CD4-positive, alpha-beta T cell treated with Interleukin-4 for 1 hour (primary cell): ENCODE data around the gene CLTRN.
"Not testable (repeated sequence)": the region's sequence is repeated elsewhere in the genome, so short reads cannot be mapped to it uniquely, and the experiment has no call there.

Source experiments
- DNase-seq, 2 donors: peaks; one replicate each; pipeline ENCODE4 v3.0.0-alpha.2; 2020 to 2022

Gene CLTRN, protein sequence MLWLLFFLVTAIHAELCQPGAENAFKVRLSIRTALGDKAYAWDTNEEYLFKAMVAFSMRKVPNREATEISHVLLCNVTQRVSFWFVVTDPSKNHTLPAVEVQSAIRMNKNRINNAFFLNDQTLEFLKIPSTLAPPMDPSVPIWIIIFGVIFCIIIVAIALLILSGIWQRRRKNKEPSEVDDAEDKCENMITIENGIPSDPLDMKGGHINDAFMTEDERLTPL

DNA sequence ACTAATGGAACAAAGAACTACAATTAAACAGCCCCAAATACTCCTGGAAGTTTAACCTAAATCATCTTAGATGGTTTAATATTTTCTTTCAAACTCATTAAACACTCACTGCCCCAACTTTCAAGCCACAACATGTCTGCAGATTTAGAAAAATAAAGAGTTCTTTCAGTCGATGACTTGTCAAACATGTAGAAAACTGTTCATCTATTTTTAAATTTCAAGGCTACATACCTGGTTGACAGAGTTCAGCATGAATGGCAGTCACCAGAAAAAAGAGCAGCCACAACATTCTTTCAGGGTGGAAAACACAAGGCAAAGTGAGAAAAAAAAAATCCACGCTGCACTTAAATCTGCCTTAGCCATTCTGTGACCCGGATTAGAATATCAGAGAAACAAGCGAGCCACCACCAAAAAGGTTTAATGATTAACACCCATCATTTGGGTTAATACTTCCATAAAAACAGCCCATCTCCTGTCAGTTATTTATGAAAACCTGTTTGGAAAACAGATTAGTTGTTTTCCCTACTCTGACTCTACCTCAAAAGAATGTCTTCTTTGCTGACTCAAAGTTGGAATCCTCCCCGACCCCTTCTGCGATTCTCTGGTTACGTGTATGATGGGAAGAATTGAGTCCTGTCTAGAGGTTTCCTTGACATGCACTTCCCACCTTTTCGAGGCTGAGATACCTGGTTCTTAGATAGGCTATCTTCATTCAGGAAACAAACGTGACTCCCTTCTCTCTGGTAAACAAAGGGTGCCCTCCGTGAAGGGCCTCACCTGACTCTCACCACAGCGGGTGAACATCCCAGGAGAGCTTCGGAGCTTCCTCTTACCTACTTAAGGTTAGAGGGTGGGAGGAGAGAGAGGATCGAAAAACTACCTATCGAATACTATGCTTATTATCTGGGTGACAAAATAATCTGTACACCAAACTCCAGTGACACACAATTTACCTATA is at the start of gene CLTRN:
CLTRN (minus strand) TSS at position 319 of the 958 bp plus-strand sequence; CDS start at position 289, 30 bp downstream.
- DNase-seq, result no peak

DNA sequence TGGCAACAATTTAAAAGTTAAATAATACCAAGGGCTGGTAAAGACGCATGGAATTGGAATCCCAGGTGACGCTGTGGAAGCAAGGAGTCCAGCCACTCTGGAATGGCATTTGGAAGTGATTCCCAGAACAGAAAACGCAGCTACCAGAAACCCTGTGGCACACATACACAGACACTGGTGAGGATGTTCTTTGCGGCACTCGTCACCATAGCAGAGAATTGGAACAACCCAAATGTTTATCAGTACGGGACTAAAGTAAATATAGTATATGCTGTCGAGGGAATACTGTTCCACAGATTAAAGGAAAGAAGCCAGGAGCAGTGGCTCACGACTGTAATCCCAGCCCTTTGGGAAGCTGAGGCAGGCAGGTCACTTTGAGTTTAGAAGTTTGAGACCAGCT is 39.7 kb upstream of the CLTRN start:
- DNase-seq, result not testable (repeated sequence)

DNA sequence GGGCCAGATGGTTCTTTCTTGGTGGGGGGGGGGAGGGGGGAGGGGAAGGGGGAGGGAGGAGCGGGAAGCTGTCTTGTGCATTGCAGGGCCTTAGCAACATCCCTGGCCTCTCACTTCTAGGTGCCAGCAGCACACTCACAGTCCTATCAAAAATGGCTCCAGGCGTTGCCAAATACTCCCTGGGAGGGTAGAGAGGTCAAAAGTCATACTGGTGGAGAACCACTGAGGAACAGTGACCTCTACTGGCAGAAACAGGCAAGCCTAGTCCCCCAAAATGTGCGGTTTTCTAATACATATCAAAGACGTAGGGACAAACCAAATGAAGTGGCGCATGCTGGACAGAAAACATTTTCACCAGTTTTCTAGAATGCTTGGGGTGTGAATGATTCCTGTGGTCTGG is 39.2 kb upstream of the CLTRN start:
- DNase-seq, result not testable (repeated sequence)

DNA sequence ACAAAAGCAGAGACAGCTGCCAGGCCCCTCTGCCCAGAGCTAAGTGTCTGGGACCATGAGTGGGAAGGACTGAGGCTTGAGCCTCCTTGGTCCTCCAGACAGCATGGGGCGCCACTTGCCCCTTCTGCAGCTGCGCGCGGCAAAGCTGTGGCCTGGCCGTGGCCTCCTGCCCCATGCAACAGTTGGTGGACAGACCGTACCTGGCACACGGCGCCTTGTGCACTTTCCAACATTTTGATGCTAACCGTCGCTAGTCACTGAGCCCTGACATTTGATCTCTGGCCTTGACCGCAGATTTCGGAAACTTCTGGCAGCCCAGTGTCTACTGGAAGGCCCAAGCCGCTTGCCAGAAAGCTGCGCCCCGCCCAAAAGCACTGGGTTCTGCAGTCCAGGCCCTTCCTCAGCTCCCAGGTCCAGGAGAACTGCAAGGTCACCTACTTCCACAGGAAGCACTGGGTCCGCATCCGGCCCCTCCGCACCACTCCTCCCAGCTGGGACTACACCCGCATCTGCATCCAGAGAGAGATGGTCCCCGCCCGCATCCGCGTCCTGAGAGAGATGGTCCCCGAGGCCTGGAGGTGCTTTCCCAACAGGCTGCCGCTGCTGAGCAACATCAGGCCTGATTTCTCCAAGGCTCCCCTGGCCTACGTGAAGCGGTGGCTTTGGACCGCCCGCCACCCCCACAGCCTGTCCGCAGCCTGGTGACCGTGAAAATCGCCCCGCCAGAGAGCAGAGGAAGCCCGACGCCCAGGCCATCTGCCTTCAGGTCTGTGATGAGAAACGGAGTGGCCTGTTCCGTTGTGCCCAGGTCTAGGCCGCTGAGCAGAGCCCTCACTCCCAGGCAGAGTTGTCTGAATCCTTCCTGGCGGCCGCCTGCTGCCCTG is 38.1 kb upstream of the CLTRN start:
- DNase-seq, result no peak

DNA sequence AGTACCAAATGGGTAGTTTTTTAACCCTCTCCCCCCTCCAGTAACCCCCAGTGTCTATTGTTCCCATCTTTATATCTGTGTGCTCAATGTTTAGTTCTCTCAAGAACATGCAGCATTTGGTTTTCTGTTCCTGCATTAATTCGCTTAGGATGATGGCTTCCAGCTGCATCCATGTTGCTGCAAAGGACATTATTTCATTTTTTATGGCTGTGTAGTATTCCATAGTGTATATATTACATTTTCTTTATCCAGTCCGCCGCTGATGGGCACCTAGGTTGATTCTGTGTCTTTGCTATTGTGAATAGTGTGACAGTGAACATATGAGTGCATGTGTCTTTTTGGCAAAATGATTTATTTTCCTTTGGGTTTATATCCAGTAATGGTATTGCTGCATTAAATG is 31.9 kb upstream of the CLTRN start:
- DNase-seq, result no peak

DNA sequence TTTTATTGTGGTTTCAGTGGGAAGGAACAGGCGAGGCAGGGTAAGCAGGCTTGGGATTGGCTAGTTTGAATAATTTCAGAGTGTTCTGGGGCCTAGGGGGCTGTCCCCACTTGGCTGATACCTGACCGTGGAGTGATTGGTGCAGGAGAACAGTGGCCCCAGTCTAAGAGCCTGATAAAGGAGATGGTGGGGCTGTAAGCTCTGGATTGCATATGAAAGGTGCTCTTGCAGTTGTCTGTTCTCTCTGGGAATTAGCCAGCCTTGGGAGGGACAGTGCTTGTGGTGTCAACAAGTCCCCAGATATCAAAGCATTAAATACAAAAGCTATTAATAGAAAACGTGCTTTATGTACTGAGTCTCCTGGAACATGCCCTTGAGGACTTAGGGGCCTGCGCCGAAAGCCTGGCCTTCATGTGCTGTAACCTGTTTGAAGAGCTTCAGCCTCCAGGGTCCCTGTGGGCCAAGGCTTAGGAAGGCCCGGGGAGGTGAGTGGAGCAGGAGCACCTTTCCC is 30.4 kb upstream of the CLTRN start:
- DNase-seq, result no peak

DNA sequence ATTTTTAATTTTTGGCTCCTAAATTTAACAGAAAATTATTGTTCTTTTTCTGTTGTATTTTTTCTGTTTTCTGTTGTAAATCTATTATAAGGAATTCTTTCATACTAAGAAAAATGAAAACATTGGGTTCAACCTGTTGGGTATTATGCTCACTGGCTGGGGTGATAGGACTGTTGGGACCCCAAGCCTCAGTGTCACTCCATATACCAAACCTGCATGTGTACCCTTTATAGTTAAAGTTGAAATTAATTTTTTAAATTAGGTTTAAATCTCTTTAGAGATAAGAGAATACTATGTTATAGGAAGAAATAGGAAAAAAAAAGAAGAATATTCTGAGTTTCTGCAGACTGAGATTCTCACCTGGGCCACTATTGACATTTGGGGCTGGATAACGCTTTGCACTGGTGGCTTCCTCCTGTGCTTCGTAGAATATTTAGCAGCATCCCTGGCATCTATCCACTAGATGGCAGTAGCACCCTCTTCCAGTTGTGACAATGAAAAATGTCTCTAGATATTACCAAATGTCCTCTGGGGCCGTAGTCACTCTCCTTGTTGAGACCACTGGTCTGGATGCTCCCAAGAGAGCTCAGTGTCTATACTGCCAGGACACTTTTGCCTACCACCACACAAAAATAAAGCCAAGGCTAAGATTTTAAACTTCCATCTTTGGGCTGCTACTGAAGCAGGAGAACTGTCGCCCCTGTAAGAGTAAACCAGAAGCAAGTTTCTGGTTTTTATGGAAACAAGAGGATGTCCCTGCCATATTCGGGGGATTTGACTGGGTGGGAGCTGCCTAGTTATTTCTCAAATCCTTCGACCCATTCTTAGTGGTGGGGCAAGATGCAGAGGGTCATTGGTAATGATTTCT is 22.4 kb upstream of the CLTRN start:
- peak; percentile 76 to 78 for DNase-seq

DNA sequence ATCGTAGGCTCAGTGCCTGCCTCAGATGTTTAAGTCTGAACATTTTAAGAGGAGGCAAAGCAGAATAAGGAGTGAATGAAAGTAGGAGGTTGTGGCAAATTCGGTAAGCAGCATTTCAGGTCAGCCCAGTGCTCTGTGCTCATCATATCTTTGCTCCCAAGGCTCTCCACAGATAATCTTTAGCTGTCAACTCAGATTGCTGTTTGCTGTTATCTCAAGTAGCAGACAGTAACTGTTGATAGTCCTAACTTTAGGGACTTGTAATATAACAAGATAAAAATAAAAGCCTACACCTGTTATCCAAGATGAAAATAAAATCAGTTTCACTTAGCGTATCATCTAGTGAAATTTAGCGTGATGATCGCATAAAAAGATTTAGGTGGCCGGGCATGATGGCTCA is 18.6 kb upstream of the CLTRN start:
- no peak for DNase-seq

DNA sequence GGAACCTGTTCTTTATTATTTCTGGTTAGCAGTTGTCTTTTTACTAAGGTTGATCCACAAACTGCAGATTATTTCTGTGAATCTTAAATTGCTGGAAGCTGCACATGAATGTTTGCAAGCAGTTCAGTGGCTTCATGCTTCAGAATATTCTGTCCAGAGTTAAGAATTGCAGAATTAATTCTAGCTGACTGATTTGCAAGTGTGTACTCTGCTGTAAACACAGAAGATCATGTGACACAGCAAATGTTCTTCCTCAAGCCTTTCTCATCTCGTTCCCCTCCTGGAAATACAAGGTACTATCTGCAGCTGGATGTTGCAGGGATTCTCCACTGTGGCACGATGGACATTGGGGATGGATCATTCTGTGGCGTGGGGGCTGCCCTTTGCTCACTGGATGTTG is 16.8 kb upstream of the CLTRN start:
- DNase-seq, result no peak

DNA sequence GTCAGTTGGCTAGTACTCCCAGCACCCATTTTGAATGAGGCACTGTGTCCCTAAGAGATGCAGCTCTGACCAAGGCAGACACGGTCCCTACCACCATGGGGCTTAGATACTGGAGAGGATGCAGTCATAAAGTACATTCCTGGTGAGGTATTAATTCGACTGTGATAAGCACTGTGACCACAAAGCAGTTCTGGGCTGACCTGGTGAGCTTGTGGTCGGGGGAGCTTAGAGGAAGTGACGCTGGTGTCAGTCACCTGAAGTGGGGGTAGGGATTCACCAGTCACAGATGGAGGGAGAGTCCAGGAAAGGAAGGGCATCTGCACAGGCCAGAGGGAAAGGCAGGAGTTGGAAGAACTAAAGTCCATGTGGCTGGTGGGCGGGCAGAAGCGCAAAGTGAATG is 15.8 kb upstream of the CLTRN start:
- DNase-seq, result peak in 1 of 2 donors; percentile 18

DNA sequence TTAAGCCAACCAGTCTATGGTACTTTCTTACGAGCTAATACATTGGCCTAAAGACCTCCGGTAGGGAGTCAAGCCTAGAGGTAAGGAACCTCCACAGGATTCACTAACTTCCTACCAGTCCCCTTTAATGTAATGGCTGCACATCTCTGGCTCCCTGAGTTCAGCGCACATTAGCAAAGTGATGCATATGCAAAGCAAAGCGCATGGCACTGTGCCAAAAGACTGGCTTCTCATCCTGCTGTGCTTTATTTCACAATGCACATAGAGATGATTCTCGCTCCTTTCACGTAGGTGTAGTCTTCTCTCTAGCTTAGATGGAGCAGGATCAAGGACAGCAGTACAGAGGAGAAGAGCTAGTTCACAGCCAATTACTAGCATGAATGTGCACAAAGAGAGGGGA is 14.6 kb upstream of the CLTRN start:
- peak in 1 of 2 donors; percentile 19 for DNase-seq

DNA sequence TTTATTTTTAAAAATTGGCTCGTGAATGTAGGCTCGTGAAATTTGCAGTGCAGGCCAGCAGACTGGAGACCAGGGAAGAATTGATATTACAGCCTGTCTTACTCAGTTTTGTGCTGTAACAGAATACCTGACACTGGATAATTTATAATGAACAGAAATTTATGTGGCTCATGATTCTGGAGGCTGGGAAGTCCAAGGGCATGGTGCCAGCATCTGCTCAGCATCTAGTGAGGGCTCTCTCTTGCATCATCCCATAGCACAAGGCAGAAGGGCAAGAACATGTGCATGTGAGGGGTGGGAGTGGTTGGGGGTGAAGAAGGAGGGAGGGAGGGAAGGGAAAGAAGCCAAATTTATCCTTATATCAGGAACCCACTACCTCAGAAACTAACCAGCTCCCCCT is 13.7 kb upstream of the CLTRN start:
- no peak for DNase-seq

DNA sequence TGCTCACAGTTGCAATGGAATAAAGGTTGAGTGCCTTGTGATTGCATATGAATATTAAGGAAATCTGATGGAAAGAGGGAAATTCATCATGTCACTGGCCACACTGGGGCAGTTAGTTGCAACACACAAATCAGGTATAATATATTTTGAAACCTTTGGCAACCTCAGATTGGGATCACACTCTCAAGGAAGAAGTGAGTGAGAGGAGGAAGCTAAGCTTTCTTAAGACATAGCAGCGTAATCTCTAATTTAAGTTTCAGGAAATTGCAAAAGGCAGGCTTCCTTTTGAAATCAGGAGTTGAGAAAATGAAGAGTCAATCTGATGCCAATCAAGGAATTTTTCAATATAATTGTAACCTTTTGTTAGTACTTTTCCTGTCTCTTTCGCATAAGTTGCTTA is 12.3 kb upstream of the CLTRN start:
- DNase-seq, result no peak

DNA sequence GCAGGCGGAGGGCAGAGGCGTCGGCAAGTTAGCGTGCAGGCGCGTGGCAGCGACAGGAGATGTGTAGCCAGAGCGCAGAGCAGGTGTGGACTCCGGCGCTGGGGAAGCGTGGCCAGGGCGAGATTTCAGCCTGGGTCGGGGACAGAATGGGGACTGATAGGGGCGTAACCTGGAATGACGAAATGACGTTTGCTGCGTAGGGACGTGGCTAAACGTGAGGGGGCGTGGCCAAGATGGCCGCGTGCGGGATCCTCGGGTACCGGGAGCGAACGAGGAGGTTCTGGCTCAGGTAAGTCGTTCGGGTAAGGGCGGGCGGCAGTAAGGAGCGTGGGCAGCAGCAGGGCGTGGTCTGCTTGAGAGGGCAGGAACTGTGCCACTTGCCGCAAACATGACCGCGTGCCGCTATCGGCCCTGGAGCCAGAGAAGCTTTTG is 10.9 kb upstream of the CLTRN start:
- DNase-seq, result peak; percentile 88 to 91

DNA sequence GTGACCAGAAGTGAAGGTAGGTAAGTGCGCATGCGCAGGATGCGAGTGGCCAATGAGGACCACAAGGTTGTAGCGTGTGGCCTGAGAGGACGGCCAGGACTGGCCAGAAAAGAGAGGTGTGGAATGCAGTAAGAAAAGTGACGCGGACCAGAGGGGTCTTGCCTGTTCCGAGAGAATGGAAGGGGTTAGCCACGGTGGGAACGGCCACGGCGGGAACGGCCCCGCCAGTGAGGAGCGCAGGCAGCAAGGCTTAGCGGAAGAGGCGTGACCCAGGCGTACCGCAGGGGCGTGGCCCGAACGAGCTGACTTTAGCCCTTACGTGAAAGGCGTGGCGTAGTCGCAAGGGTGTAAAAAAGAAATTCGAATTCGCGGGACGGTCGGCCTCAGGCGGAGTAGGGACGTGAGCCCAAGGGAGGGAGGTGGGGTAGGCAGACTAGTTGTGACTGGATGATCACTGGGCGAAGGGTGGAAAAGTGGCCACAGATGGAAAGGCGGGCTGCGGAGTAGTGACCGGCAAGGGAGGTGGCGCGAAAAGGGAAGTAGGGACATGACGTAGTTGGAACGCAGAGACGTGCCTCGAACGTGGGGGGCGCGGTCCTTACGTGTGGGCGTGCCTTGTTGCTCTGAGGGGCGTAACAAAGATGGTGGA is 10.4 kb upstream of the CLTRN start:
- DNase-seq, result peak; percentile 91 to 94

DNA sequence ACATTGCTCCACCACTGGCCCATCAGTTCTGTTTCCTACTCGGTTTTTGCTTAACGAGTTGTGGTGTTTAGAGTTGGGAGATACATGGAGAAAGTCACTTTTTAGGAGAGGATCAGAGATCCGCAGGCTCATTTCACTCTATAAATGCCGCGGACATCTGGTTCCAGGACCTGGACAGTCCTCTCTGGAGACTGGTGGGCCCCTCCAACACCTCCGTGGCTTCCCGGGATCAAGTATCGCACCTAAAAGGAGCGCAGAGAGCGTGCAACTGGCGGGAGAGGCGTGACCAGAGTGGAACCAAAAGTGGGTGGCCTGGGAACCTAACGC is 9.9 kb upstream of the CLTRN start:
- no peak for DNase-seq

DNA sequence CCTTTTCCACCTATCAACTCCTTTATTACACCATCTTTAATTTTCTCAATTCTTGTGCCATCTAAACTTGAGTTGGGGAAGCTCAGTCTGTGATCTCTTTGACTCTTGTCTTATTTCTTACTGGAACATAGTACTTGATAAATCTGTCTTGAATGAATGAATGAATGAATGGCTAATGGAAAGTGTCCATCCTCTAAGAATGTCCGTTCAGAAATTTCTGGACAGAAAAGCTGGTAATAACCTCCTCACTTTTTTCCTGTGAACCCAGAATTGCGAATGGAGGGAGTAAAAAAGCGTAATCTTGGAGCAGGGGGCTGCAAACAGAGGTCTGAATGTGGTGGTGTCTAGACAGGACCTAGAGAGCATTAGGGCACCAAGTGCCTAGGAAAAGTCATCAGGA is 9.4 kb upstream of the CLTRN start:
- DNase-seq, result no peak

DNA sequence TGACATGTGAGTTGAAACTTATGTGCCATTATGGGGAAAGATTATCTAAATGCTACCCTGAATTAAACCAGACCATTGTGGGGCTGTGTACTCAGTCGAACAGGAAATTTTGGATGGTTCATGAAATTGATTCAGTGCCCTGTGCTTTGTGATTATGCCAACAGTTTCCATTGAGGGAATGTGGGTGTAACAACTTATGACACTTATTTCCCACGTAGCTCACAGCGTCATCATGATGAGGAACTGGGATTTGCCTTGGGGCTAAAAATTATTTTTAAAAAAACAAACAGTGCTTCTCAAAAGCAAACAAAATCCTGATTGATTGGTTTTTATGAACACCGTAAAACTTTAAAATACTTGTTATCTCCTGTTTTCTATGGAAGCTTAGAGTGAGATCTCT is 8.3 kb upstream of the CLTRN start:
- no peak for DNase-seq

DNA sequence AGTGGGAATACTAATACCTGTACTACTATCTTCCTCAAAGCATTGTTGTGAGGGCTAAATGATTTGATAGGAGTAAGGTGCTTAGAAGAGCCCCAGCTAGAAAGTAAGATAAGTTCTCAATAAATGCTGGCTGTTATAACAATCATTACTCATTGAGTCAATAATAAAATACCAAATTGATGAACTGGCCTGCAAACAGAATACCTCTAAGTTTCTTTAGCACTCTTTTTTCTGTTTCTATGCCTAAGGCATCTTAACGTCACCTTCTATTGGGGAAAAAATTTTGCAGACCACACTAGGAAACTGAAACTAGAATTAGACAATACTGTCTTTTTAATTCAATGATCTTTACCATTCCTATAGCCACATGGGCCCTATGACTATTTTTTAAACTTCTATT is 1.2 kb downstream of the CLTRN start:
- DNase-seq, result no peak

DNA sequence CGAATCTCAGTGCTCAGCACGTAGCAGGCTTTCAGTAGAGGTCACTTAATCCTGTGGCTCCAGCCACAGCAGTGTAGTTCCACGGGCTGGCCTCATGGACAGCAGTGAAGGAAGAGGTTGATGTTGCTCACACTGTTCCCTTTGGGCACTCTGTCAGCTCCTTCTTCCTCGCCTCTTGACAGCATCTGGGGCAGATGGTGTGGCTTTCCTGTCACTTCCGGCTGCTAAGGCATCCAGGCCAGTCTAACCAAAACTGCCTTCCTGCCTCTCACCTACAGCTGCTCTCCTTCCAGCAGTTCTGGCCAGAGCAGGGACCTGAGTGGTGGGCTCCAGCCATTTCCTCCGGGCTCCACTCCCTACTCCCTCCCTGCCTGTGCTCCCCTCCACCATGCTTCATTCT is 9.8 kb downstream of the CLTRN start:
- DNase-seq, result not testable (repeated sequence)

DNA sequence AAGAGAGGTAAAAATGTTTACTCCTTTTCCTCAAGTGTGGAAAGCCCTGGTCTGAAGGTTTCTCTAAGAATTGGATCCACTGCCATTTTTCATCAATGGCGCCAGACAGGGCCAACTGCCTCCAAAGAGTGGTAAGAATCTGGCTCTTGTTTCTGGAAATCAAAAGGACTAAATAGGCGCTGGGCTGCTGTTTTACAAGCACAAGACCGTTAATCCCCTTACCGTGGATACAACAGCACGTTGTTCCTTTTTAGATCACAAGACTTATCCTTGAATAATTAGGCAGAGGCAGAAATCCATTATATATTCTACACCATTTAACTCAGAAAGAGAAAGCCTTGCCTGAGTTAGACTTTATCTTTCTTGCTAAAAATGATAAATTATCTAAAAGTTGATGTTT is 10.6 kb downstream of the CLTRN start:
- no peak for DNase-seq

DNA sequence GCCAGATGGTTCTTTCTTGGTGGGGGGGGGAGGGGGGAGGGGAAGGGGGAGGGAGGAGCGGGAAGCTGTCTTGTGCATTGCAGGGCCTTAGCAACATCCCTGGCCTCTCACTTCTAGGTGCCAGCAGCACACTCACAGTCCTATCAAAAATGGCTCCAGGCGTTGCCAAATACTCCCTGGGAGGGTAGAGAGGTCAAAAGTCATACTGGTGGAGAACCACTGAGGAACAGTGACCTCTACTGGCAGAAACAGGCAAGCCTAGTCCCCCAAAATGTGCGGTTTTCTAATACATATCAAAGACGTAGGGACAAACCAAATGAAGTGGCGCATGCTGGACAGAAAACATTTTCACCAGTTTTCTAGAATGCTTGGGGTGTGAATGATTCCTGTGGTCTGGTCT is 17.1 kb downstream of the CLTRN start:
- DNase-seq, result not testable (repeated sequence)
